ENCODE results near the gene KCNIP1.

DNA sequence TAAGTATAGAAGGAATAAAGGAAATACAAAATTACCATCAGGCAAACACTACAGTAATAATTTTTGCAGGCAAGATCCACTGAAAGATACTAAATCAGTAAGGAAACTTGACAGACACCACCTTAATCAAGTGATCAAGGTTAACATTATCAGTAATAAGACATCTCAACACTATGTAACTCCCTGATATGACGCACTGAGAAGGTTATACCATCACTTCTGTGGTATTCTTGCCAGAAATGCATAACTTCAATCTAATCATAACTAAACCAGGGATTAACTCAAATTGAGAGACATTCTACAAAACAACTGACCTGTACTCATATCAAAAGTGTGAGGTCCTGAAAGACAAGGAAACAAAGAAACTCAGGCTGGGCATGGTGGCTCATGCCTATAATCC, 227.2 kb downstream of the KCNIP1 start:
- TF ChIP-seq EP300 (IDR thresholded peaks at IDR 0.05), result no peak
- TF ChIP-seq, protein P1, sequence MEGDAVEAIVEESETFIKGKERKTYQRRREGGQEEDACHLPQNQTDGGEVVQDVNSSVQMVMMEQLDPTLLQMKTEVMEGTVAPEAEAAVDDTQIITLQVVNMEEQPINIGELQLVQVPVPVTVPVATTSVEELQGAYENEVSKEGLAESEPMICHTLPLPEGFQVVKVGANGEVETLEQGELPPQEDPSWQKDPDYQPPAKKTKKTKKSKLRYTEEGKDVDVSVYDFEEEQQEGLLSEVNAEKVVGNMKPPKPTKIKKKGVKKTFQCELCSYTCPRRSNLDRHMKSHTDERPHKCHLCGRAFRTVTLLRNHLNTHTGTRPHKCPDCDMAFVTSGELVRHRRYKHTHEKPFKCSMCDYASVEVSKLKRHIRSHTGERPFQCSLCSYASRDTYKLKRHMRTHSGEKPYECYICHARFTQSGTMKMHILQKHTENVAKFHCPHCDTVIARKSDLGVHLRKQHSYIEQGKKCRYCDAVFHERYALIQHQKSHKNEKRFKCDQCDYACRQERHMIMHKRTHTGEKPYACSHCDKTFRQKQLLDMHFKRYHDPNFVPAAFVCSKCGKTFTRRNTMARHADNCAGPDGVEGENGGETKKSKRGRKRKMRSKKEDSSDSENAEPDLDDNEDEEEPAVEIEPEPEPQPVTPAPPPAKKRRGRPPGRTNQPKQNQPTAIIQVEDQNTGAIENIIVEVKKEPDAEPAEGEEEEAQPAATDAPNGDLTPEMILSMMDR (IDR thresholded peaks at IDR 0.05), result no peak

Measured in tibial nerve (tissue), 4 donors.